ENCODE results near the gene PRMT6. TPM values are rescaled to one million over a fixed set of nuclear protein-coding genes. Genes with fewer than 3 reads are reported as not detected.
"Not testable (repeated sequence)": the region's sequence is repeated elsewhere in the genome, so short reads cannot be mapped to it uniquely, and the experiment has no call there.

The PRMT6 gene
- total RNA-seq, 1 experiment from 2014 or later, result 7.3 TPM

GRCh38 chr1:107044310-107045220 is 11.9 kb upstream of the PRMT6 start:
- H3K36me3 ChIP-seq (ENCODE audit: control insufficient read depth in 1 of 2, insufficient read depth in 2 of 2, low read length in 2 of 2); H3K4me3 ChIP-seq (replicated peaks in 1 of 2; ENCODE audit: low read depth in 1 of 2, low read length in 2 of 2); RAD21 ChIA-PET (ENCODE audit: low non-redundant PET in 1 of 2, low total read pairs in 2 of 2, uncharacterized antibody in 2 of 2, unreplicated experiment in 2 of 2); BruUV-seq (replicated peaks); H3K4me1 ChIP-seq (ENCODE audit: control insufficient read depth in 1 of 2, insufficient read depth in 2 of 2, low read length in 2 of 2); H3K9me3 ChIP-seq (ENCODE audit: control insufficient read depth in 1 of 2, insufficient read depth in 1 of 2, low read depth in 1 of 2, low read length in 2 of 2); DNase-seq (ENCODE audit: low read depth, low spot score); H4K20me1 ChIP-seq (ENCODE audit: insufficient read depth); H3K27me3 ChIP-seq (ENCODE audit: insufficient read depth, low read length); H3K9me2 ChIP-seq (ENCODE audit: insufficient read depth); H3K27ac ChIP-seq (ENCODE audit: low read depth, low read length); intact Hi-C loops (cut with micrococcal nuclease); CTCF ChIA-PET; ATAC-seq; H2AFZ ChIP-seq (ENCODE audit: low read depth, low read length, poor library complexity, severe bottlenecking); H3K9ac ChIP-seq (ENCODE audit: low read length); POLR2A ChIA-PET; H3K79me2 ChIP-seq (ENCODE audit: insufficient read depth, low read length); H3K4me2 ChIP-seq (ENCODE audit: low read length): not testable (repeated sequence)

- Histone ChIP-seq H3K4me3 (replicated peaks in 1 of 2; ENCODE audit: low read depth in 1 of 2, low read length in 2 of 2) (no peak overlapping the region), H3K9me2 (ENCODE audit: insufficient read depth) (no peaks in the 10 kb centered on the region), H3K27ac (ENCODE audit: low read depth, low read length) (no peak overlapping the region), H3K4me1 (ENCODE audit: control insufficient read depth in 1 of 2, insufficient read depth in 2 of 2, low read length in 2 of 2) (no peaks in the 10 kb centered on the region), H3K27me3 (ENCODE audit: insufficient read depth, low read length) (no peaks in the 10 kb centered on the region), H3K36me3 (ENCODE audit: control insufficient read depth in 1 of 2, insufficient read depth in 2 of 2, low read length in 2 of 2) (no peaks in the 10 kb centered on the region), H3K9me3 (ENCODE audit: control insufficient read depth in 1 of 2, insufficient read depth in 1 of 2, low read depth in 1 of 2, low read length in 2 of 2) (no peaks in the 10 kb centered on the region), H3K4me2 (ENCODE audit: low read length) (no peak overlapping the region), H4K20me1 (ENCODE audit: insufficient read depth) (no peaks in the 10 kb centered on the region), H2AFZ (ENCODE audit: low read depth, low read length, poor library complexity, severe bottlenecking) (no peak overlapping the region), H3K79me2 (ENCODE audit: insufficient read depth, low read length) (no peaks in the 10 kb centered on the region), H3K9ac (ENCODE audit: low read length) (no peak overlapping the region)
- ChIA-PET POLR2A (no interaction called here), CTCF (no interaction called here), RAD21 (ENCODE audit: low non-redundant PET in 1 of 2, low total read pairs in 2 of 2, uncharacterized antibody in 2 of 2, unreplicated experiment in 2 of 2) (no interaction called here)
- DNase-seq (ENCODE audit: low read depth, low spot score) (no peak), ATAC-seq (no peak)
- intact Hi-C loops (cut with micrococcal nuclease), result no loop called here
- TF ChIP-seq MAX (IDR thresholded peaks at IDR 0.05) (no peak), POLR2A (IDR thresholded peaks at IDR 0.05; ENCODE audit: borderline replicate concordance, extremely low read depth, insufficient read depth, insufficient read length) (no peak), ELF1 (IDR thresholded peaks at IDR 0.05; ENCODE audit: borderline replicate concordance, low read depth) (no peak)
- BruUV-seq (replicated peaks), result no TSS peak
These were observed 8.9 kb upstream of the PRMT6 start for GRCh38 chr1:107047602-107048001.

Measured in HCT116 (cell line).